HepG2 (cell line): ENCODE data around the gene EXOC6B. TPM values are rescaled to one million over a fixed set of nuclear protein-coding genes. Genes with fewer than 3 reads are reported as not detected.

ENCODE experiments used
- ATAC-seq: fragments of 200-7000 bp; cut with Tn5 transposase; 3 replicates; pipeline ENCODE4 v1.9.1; 2020; ENCODE audit warnings: mild to moderate bottlenecking, moderate library complexity
- BruUV-seq: library from RNA; stranded (reverse); fragments of 400-500 nt; replicated peaks from 2 replicates; lab custom pipeline; 2021; lab: Mats Ljungman, UMichigan
- CTCF ChIA-PET: fragments of 300-600 bp; formaldehyde crosslinking; extraction: SDS; loops from one replicate; lab custom pipeline; 2021; ENCODE audit warnings: low total read pairs, inconsistent platforms, low intra/inter-chr PET ratio; lab: Yijun Ruan, JAX
- POLR2A ChIA-PET: fragments of 350-600 bp; sonication (Branson Sonifier 250); formaldehyde crosslinking; loops from one replicate; lab custom pipeline; 2020; ENCODE audit warnings: antibody characterized with exemption, inconsistent platforms; lab: Yijun Ruan, JAX
- DNase-seq: peaks from one replicate; pipeline ENCODE4 v3.0.0-alpha.2; 2015; ENCODE audit warnings: low spot score
- FAIRE-seq: peaks from 3 replicates; lab custom pipeline; 2011; peaks lifted over from hg19 to GRCh38; lab: Jason Lieb, UNC
- H2AFZ ChIP-seq: one replicate; pipeline ENCODE4 v1.6.1; 2011; ENCODE audit warnings: low read length, inconsistent platforms
- H3K27ac ChIP-seq: fragments of 300-600 bp; 3 replicates; pipeline ENCODE4 v1.8.0; 2011; ENCODE audit warnings: mixed run types, mild to moderate bottlenecking, mixed read lengths, low read length, inconsistent platforms; ENCODE audit not compliant: insufficient read depth; ENCODE audit errors: extremely low read length
- H3K27me3 ChIP-seq, 2 experiments: fragments of 200-600 bp in 1 of 2; 2 replicates in 1 of 2; 3 replicates in 1 of 2; pipeline versions ENCODE4 v1.6.0 to v1.8.0; 2011; ENCODE audit warnings: low read length in 2 of 2, mild to moderate bottlenecking in 2 of 2, moderate library complexity in 2 of 2, inconsistent platforms in 1 of 2; ENCODE audit not compliant: insufficient read depth in 2 of 2, control insufficient read depth in 1 of 2
- H3K36me3 ChIP-seq, 2 experiments: fragments of 200-600 bp in 1 of 2; replicated peaks in 1 of 2; 2 replicates in 1 of 2; 3 replicates in 1 of 2; pipeline versions ENCODE4 v1.5.1 to v1.8.0; 2011; ENCODE audit warnings: low read length in 2 of 2, inconsistent platforms in 1 of 2; ENCODE audit not compliant: insufficient read depth in 2 of 2, control insufficient read depth in 1 of 2
- H3K4me1 ChIP-seq: 2 replicates; pipeline ENCODE4 v1.5.1; 2012; ENCODE audit warnings: low read length, inconsistent platforms; ENCODE audit not compliant: insufficient read depth
- H3K4me2 ChIP-seq: 2 replicates; pipeline ENCODE4 v1.6.0; 2011; ENCODE audit warnings: low read depth, low read length, inconsistent platforms
- H3K4me3 ChIP-seq, 3 experiments: fragments of 200-600 bp in 1 of 3; sonication (generic), shearing (Covaris generic) in 1 of 3; replicated peaks in 1 of 3; 2 replicates each; pipeline ENCODE4 v1.5.1; 2011 to 2016; ENCODE audit warnings: low read length in 3 of 3, inconsistent platforms in 2 of 3, low read depth in 2 of 3, mild to moderate bottlenecking in 2 of 3, control low read depth in 1 of 3, mixed read lengths in 1 of 3; ENCODE audit not compliant: insufficient read depth in 1 of 3
- H3K79me2 ChIP-seq: one replicate; pipeline ENCODE4 v1.6.1; 2011; ENCODE audit warnings: low read length, inconsistent platforms; ENCODE audit not compliant: insufficient read depth
- H3K9ac ChIP-seq: 2 replicates; pipeline ENCODE4 v1.6.0; 2011; ENCODE audit warnings: mild to moderate bottlenecking, low read depth, low read length, inconsistent platforms; ENCODE audit not compliant: insufficient read depth
- H3K9me3 ChIP-seq: 2 replicates; pipeline ENCODE4 v1.5.1; 2012; ENCODE audit warnings: mild to moderate bottlenecking, low read length
- H4K20me1 ChIP-seq: 2 replicates; pipeline ENCODE4 v1.6.0; 2011; ENCODE audit warnings: inconsistent platforms, mild to moderate bottlenecking, low read length, moderate library complexity; ENCODE audit not compliant: insufficient read depth
- ATF5 ChIP-seq: sonication (generic); formaldehyde crosslinking; IDR thresholded peaks from 2 replicates; pipeline ENCODE4 v1.4.0; 2020; ENCODE audit warnings: mild to moderate bottlenecking, low read depth, missing genetic modification reagents
- ATRX ChIP-seq: sonication (generic); formaldehyde crosslinking; IDR thresholded peaks from 2 replicates; pipeline ENCODE4 v1.4.0; 2020; ENCODE audit warnings: missing genetic modification reagents, borderline replicate concordance
- CEBPG ChIP-seq: IDR thresholded peaks from 2 replicates; pipeline ENCODE4 v1.6.1; 2016
- DNMT1 ChIP-seq: sonication (generic); formaldehyde crosslinking; IDR thresholded peaks from 2 replicates; pipeline ENCODE4 v1.5.1; 2020; ENCODE audit warnings: mild to moderate bottlenecking, missing genetic modification reagents
- FOXK2 ChIP-seq: fragments of 450-650 bp; IDR thresholded peaks from 2 replicates; pipeline ENCODE4 v1.6.1; 2016
- FOXP4 ChIP-seq: sonication (generic); formaldehyde crosslinking; IDR thresholded peaks from 2 replicates; pipeline ENCODE4 v1.4.0; 2020; ENCODE audit warnings: missing genetic modification reagents
- LRRFIP1 ChIP-seq: sonication (generic); formaldehyde crosslinking; conservative IDR thresholded peaks from 2 replicates; pipeline ENCODE4 v1.4.0; 2020; ENCODE audit warnings: missing genetic modification reagents
- MEF2D ChIP-seq: sonication (generic); formaldehyde crosslinking; IDR thresholded peaks from 2 replicates; pipeline ENCODE4 v1.5.1; 2020; ENCODE audit warnings: mild to moderate bottlenecking, missing genetic modification reagents
- MIXL1 ChIP-seq: IDR thresholded peaks from 2 replicates; pipeline ENCODE4 v1.6.1; 2016
- PLRG1 ChIP-seq: fragments of 450-650 bp; conservative IDR thresholded peaks from 2 replicates; pipeline ENCODE4 v1.6.1; 2016
- REST ChIP-seq, 2 experiments: IDR thresholded peaks; 2 replicates each; pipeline ENCODE4 v1.6.1; 2011 to 2012; ENCODE audit warnings: low read length in 2 of 2, borderline replicate concordance in 1 of 2, low read depth in 1 of 2, mild to moderate bottlenecking in 1 of 2, moderate library complexity in 1 of 2
- SMAD9 ChIP-seq: sonication (generic); formaldehyde crosslinking; IDR thresholded peaks from 2 replicates; pipeline ENCODE4 v1.5.1; 2020; ENCODE audit warnings: mild to moderate bottlenecking, missing genetic modification reagents
- TRIM24 ChIP-seq: sonication (generic); formaldehyde crosslinking; IDR thresholded peaks from 2 replicates; pipeline ENCODE4 v1.8.0; 2022; ENCODE audit warnings: mild to moderate bottlenecking, missing genetic modification reagents
- WIZ ChIP-seq: sonication (generic); formaldehyde crosslinking; IDR thresholded peaks from 2 replicates; pipeline ENCODE4 v1.5.1; 2020; ENCODE audit warnings: mild to moderate bottlenecking, missing genetic modification reagents
- ZNF274 ChIP-seq: sonication (generic); formaldehyde crosslinking; IDR thresholded peaks from 2 replicates; pipeline ENCODE4 v1.5.1; 2020; ENCODE audit warnings: mild to moderate bottlenecking, missing genetic modification reagents
- ZNF792 ChIP-seq: IDR thresholded peaks from 2 replicates; pipeline ENCODE4 v1.6.1; 2016
- ZNF839 ChIP-seq: sonication (generic); formaldehyde crosslinking; IDR thresholded peaks from 2 replicates; pipeline ENCODE4 v1.4.0; 2020; ENCODE audit warnings: missing genetic modification reagents, mild to moderate bottlenecking, borderline replicate concordance
- ZSCAN25 ChIP-seq: sonication (generic); formaldehyde crosslinking; IDR thresholded peaks from 2 replicates; pipeline ENCODE4 v1.8.0; 2022; ENCODE audit warnings: mild to moderate bottlenecking, missing genetic modification reagents
- WGBS: methylation state at CpG from one replicate; pipeline ENCODE4 v1.1.6; 2017; ENCODE audit warnings: low lambda C conversion rate; 5-methylcytosine and 5-hydroxymethylcytosine counted together
- in situ Hi-C: cut with HindIII; loops from 2 replicates; pipeline ENCODE4 v1.10.0; 2017; ENCODE audit warnings: low pct_unique_long_range_greater_than_20kb; ENCODE audit not compliant: extremely low pct_ligation_motif_present
- intact Hi-C: fragments of 100-400 bp; cut with micrococcal nuclease; formaldehyde crosslinking; loops from one replicate; pipeline ENCODE4 v1.10.0; 2022; ENCODE audit not compliant: unreplicated experiment
- polyA plus RNA-seq, 8 experiments: library from polyadenylated mRNA; depleted of rRNA in 3 of 8; stranded (reverse) in 7 of 8; unstranded in 1 of 8; fragments of >200 nt; fragmentation: Illumina TruSeq in 4 of 8; extraction: Trizol in 4 of 8; gene quantifications; 2 replicates each; pipeline versions ENCODE4 v1.2.1 to v1.2.3, GENCODE V29; 2011 to 2016; ENCODE audit warnings: low read depth in 4 of 8, missing spikeins in 1 of 8, mixed read lengths in 1 of 8; ENCODE audit not compliant: insufficient read depth in 1 of 8
- total RNA-seq, 5 experiments: library from RNA; depleted of rRNA; stranded (reverse); fragments of >200 nt; fragmentation: Illumina TruSeq; extraction: Trizol; gene quantifications; 2 replicates each; pipeline ENCODE4 v1.2.3, GENCODE V29; 2016; ENCODE audit warnings: low read depth in 1 of 5

Gene EXOC6B
- total and polyA plus RNA-seq, 2 of the 13 experiments (the other 11 are each of a cell fraction or from before 2014, with no cell fraction given) = 9.1 to 15.9 TPM

- Histone ChIP-seq H2AFZ (no peak overlapping the region), H3K27ac (no peak overlapping the region), H3K4me1 (no peaks in the 10 kb centered on the region; the same call in 1 of the 2 replicates), H3K9ac (no peak overlapping the region), H4K20me1 (no peaks in the 10 kb centered on the region; the same call in 1 of the 2 replicates), H3K27me3 (no peaks in the 10 kb centered on the region), H3K79me2 (no peaks in the 10 kb centered on the region), H3K4me3 (no peak overlapping the region), H3K9me3 (no peaks in the 10 kb centered on the region), H3K4me2 (no peak overlapping the region), H3K36me3 (no peaks in the 10 kb centered on the region)
- FAIRE-seq (no peak), ATAC-seq (no peak), DNase-seq (no peak)
- no TSS peak for BruUV-seq
- in situ Hi-C loops (no loop called here), intact Hi-C loops (no loop called here)
- WGBS = 98% methylated on average over 3 of the region's 3 CpGs
- CTCF ChIA-PET = no interaction called here
- POLR2A ChIA-PET = no interaction called here
- TF ChIP-seq WIZ (no peak), MIXL1 (CRISPR knock-in tag) (no peak), CEBPG (CRISPR knock-in tag) (no peak), REST (IDR thresholded peaks at IDR 0.05; ENCODE audit: borderline replicate concordance in 1 of 2, low read depth in 1 of 2, low read length in 2 of 2) (no peak), ZNF839 (no peak), LRRFIP1 (no peak), TRIM24 (CRISPR knock-in tag) (no peak), ATF5 (CRISPR knock-in tag) (no peak), ZSCAN25 (CRISPR knock-in tag) (no peak), FOXK2 (no peak), ZNF274 (CRISPR knock-in tag) (no peak), PLRG1 (no peak), DNMT1 (no peak), MEF2D (CRISPR knock-in tag) (no peak), ATRX (no peak), FOXP4 (CRISPR knock-in tag) (no peak), ZNF792 (CRISPR knock-in tag) (no peak), SMAD9 (no peak)
These were observed 31.9 kb downstream of the EXOC6B start for GRCh38 chr2:72793798-72794440.
